ENCODE data around the gene HSPA1A.
A peak's percentile ranks its signal among the peaks of the same experiment; 100 is the strongest.
"Not testable (repeated sequence)": the region's sequence is repeated elsewhere in the genome, so short reads cannot be mapped to it uniquely, and the experiment has no call there.

The HSPA1A gene

DNA sequence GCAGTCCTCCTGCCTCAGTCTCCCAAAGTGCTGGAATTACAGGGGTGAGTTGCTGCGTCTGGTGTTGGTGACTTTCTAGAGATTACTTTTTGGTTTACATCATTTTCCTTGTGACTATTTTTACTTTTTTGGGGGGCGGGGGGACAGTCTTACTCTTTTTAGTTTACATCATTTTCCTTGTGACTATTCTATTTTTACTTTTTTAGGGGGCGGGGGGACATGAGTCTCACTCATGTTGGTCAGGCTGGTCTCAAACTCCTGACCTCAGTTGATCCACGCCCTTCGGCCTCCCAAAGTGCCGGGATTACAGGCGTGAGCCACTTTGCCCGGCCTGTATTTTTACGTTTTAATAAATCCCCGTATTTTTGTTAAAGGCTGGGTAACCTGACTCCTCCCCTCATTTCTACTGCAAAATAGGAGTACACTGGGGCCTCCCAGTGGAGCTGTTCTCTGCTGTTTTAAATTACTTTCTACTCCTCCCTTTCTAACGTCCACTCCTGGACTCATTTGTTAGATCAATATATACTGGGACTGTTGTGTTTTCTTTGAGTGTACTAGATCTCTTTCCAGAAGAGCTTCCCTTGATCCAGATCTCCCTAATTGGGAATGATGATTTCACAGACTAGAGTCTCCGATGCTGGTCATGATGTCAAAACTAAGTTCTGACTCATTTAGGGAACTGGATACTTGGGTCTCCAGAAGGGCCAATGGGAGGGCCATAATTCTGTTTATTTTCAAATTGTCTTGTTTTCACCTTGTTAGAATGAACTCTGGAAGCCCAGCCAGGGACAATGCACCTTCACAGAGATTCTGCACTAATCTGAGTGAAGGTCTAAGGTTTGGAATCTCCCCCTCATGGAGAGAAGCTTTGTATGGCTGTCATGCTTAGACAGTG, 21.4 kb downstream of the HSPA1A start:
- no peak for DNase-seq (ENCODE audit: low read depth in 2 of 2)

DNA sequence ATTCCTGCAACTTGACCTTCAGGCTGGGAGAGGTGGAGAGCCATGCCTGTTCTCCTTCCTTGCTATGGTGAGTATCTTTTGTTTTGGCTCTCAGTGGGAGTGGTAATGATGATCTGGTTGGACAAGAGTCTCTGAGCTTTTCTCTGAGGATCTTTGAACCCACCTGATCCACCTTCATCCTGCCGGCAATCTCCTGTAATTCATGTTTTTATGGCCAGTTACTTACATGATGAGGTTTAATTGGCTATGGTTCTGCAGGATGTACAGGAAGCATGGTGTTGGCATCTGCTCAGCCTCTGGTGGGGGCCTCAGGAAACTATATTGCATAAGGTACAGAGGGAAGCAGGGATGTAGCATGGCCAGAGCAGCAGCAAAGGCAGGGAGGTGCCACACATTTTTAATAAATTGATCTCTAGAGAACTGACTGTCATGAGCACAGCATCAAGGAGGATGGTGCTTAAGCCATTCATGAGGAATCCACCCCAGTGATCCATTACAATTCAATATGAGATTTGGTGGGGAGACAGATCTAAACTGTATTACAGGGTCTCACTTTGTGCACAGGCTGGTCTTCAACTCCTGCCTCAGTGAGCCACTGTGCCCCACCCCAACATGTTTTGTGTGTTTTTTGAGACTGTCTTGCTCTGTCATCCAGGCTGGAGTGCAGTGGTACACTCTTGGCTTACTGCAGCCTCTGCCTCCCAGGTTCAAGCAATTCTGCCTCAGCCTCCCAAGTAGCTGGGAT, 22.2 kb downstream of the HSPA1A start:
- no peak for DNase-seq (ENCODE audit: low read depth in 2 of 2)

DNA sequence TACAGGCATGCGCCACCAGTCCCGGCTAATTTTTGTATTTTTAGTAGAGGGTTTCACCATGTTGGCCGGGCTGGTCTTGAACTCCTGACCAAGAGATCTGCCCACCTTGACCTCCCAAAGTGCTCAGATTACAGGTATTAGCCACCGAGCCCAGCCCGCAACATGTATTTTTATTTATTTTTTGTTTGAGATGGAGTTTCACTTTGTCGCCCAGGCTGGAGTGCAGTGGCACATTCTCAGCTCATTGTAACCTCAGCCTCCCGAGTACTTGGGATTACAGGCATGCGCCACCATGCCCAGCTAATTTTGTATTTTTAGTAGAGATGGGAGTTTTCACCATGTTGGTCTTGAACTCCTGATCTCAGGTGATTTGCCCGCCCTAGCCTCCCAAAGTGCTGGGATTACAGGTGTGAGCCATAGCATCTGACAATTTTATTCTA, 22.8 kb downstream of the HSPA1A start:
- DNase-seq (ENCODE audit: low read depth in 2 of 2) = not testable (repeated sequence)

DNA sequence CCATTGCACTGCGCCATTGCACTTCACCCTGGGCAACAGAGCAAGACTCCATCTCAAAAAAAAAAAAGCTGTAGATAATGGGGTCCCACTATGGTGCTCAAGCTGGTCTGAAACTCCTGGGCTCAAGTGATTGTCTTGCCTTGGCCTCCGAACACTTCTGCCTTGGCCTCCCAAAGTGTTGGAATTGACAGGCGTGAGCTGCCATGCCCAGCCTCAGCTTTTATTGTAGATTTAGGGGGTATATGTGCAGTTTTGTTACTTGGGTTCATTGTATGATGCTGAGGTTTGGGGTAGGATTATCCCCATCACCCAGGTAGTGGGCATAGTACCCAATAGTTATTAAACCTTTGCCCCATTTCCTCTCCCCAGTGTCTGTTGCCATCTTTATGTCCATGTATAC, 23.6 kb downstream of the HSPA1A start:
- no peak for DNase-seq (ENCODE audit: low read depth in 2 of 2)

DNA sequence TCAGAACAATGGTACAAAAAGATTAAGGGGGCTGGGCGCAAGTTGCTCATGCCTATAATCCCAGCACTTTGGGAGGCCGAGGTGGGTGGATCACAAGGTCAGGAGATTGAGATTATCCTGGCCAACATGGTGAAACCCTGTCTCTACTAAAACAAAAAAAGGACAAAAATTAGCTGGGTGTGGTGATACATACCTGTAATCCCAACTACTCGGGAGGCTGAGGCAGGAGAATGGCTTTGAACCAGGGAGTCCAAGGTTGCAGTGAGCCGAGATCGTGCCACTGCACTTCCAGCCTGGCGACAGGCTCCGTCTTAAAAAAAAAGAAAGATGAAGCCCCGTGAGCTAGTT, 24.4 kb downstream of the HSPA1A start:
- not testable (repeated sequence) for DNase-seq (ENCODE audit: low read depth in 2 of 2)

DNA sequence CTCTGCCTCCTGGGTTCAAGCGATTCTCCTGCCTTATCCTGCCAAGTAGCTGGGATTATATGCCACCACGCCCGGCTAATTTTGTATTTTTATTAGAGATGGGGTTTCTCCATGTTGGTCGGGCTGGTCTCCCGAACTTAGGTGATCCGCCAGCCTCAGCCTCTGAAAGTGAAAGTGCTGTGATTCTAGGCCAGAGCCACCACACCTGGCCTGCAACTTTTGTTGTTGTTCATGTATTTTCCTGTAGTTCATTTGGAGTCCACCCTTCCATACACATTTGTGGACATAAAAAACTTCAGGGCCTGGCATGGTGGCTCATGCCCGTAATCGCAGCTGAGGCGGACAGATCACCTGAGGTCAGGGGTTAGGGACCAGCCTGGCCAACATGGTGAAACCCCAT, 26.7 kb downstream of the HSPA1A start:
- DNase-seq (ENCODE audit: low read depth in 2 of 2) = no peak

DNA sequence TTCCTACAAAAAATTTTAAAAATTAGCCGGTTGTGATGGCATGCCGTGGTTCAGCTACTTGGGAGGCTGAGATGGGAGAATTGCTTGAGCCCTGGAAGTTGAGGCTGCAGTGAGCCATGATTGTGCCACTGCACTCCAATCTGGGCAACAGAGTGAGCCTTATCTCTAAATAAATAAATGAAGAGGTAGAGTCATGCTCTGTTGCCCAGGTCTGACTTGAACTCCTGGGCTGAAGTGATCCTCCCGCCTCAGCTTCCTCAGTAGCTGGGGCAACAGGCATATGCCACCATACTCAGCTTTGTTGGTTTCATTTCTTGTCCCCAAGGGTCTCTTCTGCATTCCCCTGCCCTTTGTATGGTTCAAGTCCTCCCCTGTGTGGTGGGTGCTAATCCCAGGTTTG, 29.2 kb downstream of the HSPA1A start:
- no peak for DNase-seq (ENCODE audit: low read depth in 2 of 2)

DNA sequence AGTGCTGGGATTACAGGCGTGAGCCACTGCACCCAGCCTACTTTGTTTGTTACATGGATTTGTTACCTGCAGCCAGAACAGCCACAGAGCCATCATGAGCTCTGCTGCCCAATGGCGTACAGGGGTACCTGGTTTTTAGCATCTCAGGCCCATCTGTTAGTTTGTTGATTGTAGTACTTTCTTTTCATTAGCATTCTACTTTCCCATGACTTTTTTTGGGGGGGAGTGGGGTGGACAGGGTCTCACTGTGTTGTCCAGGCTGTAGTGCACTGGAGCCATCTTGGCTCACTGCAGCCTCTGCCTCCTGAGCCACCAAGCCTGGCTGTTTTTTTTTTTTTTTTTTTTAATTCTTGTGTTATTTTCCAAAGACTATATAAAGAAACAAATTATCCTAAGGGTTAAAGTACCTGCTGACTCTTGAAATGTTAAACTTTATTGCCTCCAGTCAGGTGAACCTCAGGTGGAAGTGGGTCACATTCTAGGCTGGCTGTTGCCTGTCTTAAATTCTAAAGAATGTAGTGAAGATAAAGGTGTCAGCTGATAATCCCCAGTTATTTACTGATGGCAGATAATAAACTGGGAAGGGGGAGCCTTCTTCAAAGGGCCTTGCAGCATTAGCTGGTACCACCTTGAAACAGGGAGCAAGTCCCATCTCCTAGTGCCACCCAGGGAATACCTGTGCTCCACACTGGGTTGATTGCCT, 32.1 kb downstream of the HSPA1A start:
- DNase-seq (ENCODE audit: low read depth in 2 of 2) = no peak

DNA sequence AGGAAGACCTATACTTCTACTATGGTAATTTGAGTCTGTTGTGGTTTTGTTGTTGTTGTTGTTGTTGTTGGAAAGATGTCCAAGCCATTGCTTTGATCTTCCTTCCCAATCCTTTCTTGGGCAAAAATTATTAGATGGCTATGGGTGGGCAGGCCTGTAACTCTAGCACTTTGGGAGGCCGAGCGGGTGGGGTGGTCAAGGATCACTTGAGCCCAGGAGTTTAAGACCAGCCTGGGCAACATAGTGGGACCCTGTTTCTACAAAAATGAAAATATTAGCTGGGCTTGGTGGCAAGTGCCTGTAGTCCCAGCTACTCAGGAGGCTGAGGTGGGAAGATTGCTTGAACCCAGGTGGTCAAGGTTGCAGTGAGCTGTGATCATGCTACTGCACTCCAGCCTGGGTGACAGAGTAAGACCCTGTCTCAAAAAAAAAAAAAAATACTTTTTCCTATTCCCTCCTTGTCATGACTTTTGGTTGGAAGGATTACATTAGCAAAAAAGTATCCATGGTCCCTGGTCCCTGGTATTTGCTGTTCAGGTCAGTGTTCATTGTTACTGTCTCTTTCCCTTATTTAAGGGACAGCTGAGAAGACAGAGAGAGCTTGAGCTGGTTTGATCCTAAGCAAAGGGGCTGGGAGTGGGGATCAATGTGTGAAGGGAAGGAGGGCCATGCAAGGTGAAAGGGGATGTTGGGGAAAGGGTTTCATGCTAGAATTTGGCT, 35.6 kb downstream of the HSPA1A start:
- DNase-seq (ENCODE audit: low read depth in 2 of 2) = no peak

DNA sequence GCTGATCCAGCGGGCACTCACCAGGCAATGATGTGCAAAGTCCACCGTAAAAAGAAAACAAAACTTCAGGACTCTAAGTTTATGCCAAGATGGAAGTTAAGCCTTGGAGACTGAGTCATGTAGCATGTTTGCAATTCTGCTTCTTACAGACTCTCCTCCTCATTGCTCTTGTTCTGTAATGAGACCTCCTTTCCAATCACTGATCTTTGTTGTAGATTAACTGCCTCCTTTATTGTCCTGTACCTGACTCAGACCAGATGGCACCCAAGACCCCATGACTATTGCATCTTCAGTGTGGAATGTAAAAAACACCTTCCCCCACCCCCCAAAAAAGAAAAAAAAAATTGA, 36.1 kb downstream of the HSPA1A start:
- DNase-seq (ENCODE audit: low read depth in 2 of 2) = no peak

DNA sequence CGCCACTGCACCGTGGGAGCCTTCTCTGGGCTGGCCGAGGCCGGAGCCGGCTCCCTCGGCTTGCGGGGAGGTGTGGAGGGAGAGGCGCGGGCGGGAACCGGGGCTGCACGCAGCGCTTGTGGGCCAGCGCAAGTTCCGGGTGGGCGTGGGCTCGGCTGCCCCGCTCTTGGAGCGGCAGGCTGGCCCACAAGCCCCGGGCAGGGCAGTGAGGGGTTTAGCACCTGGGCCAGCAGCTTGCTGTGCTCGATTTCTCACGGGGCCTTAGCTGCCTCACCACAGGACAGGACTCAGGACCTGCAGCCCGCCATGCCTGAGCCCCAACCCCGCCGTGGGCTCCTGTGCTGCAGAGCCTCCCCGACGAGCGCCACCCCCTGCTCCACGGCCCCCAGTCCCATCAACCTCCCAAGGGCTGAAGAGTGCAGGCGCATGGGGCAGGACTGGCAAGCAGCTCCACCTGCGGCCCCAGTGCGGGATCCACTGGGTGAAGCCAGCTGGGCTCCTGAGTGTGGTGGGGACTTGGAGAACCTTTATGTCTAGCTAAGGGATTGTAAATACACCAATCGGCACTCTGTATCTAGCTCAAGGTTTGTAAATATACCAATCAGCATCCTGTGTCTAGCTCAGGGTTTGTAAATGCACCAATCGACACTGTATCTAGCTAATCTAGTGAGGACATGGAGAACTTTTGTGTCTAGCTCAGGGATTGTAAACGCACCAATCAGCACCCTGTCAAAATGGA, 36.8 kb downstream of the HSPA1A start:
- not testable (repeated sequence) for DNase-seq (ENCODE audit: low read depth in 2 of 2)

DNA sequence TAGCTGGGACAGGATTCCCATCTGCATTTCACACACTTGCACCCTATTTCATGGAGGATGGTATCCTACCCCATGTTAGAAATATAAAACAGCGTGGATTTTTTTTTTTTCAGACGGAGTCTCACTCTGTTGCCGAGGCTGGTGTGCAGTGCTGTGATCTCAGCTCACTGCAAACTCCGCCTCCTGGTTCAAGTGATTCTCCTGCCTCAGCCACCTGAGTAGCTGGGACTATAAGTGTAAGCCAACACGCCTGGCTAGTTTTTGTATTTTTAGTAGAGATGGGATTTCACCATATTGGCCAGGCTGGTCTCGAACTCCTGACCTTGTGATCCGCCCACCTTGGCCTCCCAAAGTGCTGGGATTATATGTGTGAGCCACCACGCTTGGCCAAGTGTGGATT, 42.4 kb downstream of the HSPA1A start:
- not testable (repeated sequence) for DNase-seq (ENCODE audit: low read depth in 2 of 2)

DNA sequence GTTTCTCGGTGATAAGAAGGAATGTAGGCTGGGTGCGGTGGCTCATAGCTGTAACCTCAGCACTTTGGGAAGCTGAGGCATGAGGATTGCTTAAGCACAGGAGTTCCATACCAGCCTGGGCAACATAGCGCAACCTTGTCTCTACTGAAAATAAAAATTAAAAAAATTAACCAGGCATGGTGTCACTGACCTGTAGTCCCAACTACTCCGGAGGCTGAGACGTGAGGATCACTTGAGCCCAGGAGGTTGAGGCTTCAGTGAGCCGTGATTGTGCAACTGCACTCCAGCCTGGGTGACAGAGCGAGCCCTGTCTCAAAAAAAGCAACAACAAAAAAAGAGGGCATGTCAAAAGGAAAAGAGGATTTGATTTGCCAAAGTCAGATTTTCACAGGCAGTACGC, 43.4 kb downstream of the HSPA1A start:
- no peak for DNase-seq (ENCODE audit: low read depth in 2 of 2)

DNA sequence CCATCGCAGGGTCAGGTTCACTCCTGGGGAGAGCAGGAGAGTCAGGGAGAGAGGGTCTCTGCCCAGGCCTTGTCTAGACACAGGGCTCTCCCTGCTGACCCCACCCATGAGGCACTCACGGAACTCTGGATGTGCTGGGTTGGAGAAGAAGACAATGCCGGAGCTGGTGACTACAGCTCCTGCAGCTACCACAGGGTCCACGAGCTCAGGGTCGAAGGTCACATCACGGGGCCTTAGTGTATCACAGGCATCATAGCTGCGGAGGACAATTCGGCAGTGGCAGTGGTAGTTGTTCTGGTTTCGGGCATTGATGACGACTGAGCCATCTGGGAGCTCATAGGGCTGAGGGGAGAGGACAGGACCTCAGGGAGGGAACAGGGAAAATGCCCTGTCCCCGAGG, 44.6 kb downstream of the HSPA1A start:
- no peak for DNase-seq (ENCODE audit: low read depth in 2 of 2)

DNA sequence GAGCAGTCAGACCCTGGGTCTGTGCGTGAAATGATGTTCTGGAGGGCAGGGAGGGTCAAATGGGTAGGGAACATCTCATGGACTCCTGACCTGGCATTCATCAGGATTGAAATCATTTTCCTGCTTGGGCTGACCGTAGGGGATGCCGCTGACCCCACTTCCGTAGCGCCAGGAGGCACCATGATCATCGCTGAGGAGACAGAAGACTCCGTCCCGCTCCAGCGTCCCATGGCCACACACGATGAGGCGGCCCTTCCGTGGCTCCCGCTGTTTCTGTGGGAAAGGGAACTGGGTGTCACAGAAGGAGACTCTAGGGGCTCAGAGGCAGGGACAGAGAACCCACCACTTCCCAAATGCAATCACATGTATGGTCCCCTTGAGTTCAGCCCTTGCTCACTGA, 45.0 kb downstream of the HSPA1A start:
- DNase-seq (ENCODE audit: low read depth in 2 of 2) = no peak

DNA sequence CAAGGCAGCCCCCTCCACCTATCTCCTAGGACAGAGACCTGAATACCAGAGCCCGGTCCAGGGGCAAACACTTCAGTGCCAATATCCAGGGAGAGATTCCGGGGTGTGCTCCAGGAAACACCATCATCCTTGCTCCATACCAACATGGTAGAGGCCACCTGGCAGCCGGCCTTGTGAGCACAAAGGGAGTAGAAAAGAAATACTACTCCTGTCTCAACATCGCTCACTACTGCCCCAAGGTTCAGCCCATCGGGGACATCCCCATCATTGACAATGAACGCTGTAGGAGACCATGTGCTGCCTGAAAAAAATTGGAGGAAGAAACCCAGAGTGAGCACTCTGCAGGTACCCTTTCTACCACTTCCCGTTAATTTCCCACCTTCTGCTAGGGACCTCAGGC, 45.8 kb downstream of the HSPA1A start:
- no peak for DNase-seq (ENCODE audit: low read depth in 2 of 2)

DNA sequence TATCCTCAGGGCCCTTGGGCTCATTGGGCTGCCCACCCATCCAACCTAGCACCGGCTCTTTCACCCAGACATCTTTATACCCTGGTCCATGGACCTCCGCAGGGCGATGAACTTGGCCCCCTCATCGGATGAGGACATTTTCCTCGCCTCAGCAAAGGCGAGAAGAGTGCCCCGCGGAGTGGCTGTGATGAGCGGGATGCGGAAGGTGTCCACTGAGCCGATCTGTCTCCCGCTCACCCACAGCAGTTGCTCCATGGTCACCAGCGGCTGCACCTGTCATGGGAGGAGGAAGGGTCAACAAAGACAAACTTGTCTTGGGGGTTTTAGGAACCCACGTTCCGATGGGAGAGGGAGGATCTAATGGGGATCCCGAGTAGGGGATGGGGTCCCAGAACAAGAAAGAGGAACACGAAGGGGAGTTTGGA, 46.6 kb downstream of the HSPA1A start:
- DNase-seq (ENCODE audit: low read depth in 2 of 2) = no peak

DNA sequence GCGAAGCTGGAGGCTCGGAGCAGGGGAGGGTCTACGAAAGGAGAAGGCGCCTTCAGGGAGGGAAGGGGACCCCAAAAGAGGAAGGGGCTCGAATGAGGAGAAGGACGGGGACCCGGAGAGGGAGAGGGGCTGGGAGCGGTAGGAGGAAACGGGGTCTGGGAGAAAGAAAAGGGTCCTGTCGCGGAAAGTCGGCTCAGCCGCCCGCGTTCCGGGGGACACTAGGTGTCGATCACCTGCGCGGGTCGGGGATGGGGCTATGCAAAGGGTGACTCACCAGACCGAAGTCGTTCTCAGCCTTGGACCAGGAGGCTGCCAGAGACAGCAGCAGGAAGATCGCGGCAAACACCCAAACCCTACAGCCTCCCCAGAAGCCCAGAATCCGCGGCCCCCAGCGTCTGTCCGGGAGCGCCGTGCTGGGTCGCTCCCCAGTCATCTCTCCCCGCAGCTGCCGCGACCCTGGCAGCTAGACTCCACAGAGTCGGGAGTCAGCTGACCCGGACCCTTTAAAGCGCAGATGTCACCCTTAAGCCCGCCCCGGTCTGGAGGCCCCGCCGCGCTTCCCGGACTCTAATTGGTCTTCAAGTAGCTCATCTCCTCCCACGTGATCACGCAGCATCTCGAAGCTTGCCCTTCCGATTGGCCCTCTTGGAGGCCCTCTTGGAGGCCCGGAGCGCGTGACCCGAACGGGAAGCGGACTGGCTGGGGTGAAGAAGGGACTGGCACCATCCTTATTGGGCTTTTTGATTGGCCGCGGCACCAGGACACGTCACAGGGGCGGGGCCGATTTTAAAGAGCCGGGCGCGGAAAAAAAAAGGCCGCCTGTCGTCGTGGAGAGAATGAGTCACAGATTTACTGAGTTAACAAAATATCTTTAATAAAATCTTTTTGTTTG, 47.2 kb downstream of the HSPA1A start, which contains the start of gene NEU1:
NEU1 (minus strand) TSS at position 478 of the 892 bp plus-strand sequence; CDS start at position 433, 45 bp downstream.
- DNase-seq (ENCODE audit: low read depth in 2 of 2) = peak; percentile 96 to 97

DNA sequence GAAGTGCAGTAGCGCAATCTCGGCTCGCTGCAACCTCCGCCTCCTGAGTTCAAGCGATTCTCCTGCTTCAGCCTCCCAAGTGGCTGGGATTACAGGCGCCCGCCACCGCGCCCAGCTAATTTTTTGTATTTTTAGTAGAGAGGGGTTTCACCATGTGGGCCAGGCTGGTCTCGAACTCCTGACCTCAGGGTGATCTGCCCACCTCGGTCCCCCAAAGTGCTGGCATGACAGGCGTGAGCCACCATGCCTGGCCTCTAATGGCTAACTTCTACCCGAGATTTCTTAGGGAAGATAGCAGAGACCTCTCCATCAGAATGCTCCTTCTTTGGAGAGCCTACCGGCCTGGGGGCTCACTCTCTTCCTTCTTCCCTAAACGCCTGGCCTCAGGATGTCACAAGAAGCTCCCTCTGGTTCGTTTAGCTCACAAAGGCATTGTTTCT, 48.8 kb downstream of the HSPA1A start:
- DNase-seq (ENCODE audit: low read depth in 2 of 2) = not testable (repeated sequence)

DNA sequence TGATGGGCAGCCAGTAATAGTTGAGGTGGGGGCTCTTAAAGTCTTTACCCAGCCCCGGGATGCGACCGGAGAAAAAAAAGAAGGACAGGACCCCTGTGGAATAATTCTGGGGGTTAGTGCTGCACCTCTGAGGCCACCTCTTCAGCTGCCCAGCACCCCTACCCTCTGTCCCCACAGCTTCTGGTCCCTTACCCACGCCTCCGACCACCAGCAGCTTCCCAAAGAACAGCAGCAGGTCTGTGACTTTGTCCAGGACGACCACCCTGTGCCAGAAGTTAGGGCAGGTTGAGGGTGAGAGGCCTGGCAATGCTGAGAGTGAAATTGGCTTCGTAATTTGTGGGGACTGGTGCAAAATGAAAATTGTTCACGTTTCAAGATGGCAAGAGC, 49.5 kb downstream of the HSPA1A start:
- DNase-seq (ENCODE audit: low read depth in 2 of 2) = no peak
